Measurements from ENCODE around the gene PCSK1N.

- no peak for TF ChIP-seq POLR2A (IDR thresholded peaks at IDR 0.05)
- TF ChIP-seq CTCF (IDR thresholded peaks at IDR 0.05), result no peak
Observed at GRCh38 chrX:48813644-48814043, 21.8 kb downstream of the PCSK1N start.

Data from esophagus squamous epithelium (tissue), 4 donors.